ENCODE results near the gene UBE2O.

UBE2O gene

DNA sequence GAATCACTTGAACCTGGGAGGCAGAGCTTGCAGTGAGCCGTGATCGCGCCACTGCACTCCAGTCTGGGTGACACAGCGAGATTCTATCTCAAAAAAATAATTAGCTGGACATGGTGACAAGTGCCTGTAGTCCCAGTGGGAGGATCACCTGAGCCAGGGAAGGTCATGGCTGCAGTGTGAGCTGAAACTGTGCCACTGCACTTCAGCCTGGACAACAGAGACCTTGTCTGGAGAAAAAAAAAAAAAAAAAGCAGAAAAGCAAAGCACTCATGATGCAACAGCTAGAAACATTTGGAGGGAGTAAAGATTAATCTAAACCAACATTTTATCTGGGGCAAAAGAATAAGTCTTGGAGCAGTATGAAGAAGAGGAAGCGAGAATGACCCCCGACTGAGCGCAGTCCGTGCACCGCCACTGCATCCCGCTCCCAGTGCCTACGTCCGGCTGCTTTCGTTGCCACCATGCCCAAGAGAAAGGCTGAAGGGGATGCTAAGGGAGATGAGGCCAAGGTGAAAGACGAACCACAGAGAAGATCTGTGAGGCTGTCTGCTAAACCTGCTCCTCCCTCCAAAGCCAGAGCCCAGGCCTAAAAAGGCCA, 107.5 kb downstream of the UBE2O start:
- DNase-seq (ENCODE audit: low spot score) = no peak

DNA sequence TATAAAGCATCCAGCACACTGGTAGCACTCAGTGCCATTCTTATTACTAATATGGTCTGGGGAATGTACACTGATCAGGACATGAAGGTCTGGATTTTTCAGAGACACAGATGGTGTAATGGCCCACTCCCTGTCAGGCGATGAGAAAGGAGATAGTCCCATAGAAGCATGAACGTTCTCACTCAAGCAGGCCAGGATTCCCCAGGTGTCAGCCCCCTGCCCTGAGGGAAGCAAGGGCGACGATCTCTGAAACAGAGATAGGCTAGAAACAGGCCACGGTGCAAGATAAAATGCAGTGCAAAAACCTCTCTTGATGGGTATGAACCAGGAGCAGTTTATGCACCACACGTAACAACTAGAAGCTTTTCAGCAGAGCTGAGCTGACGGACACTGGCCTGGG, 109.8 kb downstream of the UBE2O start:
- DNase-seq (ENCODE audit: low spot score) = no peak

DNA sequence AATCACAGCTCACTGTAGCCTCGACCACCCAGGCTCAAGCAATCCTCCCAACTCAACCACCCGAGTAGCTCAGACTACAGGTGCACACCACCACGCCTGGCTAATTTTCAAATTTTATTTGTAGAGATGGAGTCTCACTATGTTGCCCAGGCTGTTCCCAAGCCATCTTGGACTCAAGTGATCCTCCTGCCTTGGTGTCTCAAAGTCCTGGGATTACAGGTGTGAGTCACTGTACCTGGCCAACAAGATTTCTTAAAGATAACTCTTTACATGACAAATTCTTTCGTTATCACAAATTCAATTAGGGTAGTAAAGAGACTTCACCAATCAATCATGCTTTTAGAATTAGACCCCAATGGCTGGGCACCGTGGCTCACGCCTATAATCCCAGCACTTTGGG, 111.7 kb downstream of the UBE2O start:
- DNase-seq (ENCODE audit: low spot score) = no peak
